ENCODE data around the gene LARGE1.

Gene LARGE1

DNA sequence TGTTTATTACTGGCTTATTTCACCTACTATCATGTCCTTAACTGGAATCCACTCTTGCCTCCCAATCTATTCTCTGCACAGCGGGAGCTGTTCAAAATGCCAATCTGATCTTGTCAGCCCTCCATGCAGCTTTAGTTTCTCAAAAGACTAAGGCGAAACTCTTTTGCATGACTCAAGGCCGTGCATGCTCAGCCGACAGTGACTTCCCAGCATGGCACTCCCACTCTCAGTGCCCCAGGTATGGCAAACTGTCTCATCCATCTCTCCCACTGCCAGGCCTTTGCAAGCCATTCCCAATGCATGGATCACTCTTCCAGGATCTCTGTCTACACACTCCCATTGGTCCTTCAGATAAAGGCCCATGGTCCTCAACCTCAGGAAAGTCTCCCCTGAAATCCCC, 245.9 kb downstream of the LARGE1 start:
- Histone ChIP-seq H4K20me1 (ENCODE audit: insufficient read depth, low read length) (no peaks in the 10 kb centered on the region), H3K4me3 (ENCODE audit: low read depth in 1 of 2, low read length in 2 of 2) (no peak overlapping the region), H3K9ac (ENCODE audit: low read depth, low read length) (no peak overlapping the region), H3K4me2 (ENCODE audit: insufficient read depth, low read length) (no peak overlapping the region), H3K27me3 (ENCODE audit: insufficient read depth, low read length, poor library complexity) (no peaks in the 10 kb centered on the region), H3K36me3 (ENCODE audit: insufficient read depth, low read length) (no peaks in the 10 kb centered on the region), H3K27ac (ENCODE audit: low read length) (no peak overlapping the region), H3K79me2 (ENCODE audit: insufficient read depth, low read length) (no peaks in the 10 kb centered on the region), H3K4me1 (ENCODE audit: insufficient read depth, low read length) (no peaks in the 10 kb centered on the region), H3K9me3 (ENCODE audit: insufficient read depth, low read length, severe bottlenecking) (no peaks in the 10 kb centered on the region), H2AFZ (ENCODE audit: low read depth, low read length) (no peak overlapping the region)
- DNase-seq (no peak), ATAC-seq (ENCODE audit: insufficient read depth, low read depth) (no peak)
- no peak for TF ChIP-seq EZH2 (IDR thresholded peaks at IDR 0.05; ENCODE audit: borderline replicate concordance, low read depth, low read length, severe bottlenecking)
- TF ChIP-seq, protein P1, sequence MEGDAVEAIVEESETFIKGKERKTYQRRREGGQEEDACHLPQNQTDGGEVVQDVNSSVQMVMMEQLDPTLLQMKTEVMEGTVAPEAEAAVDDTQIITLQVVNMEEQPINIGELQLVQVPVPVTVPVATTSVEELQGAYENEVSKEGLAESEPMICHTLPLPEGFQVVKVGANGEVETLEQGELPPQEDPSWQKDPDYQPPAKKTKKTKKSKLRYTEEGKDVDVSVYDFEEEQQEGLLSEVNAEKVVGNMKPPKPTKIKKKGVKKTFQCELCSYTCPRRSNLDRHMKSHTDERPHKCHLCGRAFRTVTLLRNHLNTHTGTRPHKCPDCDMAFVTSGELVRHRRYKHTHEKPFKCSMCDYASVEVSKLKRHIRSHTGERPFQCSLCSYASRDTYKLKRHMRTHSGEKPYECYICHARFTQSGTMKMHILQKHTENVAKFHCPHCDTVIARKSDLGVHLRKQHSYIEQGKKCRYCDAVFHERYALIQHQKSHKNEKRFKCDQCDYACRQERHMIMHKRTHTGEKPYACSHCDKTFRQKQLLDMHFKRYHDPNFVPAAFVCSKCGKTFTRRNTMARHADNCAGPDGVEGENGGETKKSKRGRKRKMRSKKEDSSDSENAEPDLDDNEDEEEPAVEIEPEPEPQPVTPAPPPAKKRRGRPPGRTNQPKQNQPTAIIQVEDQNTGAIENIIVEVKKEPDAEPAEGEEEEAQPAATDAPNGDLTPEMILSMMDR (IDR thresholded peaks at IDR 0.05; ENCODE audit: borderline replicate concordance, extremely low read depth, low read length, poor library complexity, severe bottlenecking), result no peak

DNA sequence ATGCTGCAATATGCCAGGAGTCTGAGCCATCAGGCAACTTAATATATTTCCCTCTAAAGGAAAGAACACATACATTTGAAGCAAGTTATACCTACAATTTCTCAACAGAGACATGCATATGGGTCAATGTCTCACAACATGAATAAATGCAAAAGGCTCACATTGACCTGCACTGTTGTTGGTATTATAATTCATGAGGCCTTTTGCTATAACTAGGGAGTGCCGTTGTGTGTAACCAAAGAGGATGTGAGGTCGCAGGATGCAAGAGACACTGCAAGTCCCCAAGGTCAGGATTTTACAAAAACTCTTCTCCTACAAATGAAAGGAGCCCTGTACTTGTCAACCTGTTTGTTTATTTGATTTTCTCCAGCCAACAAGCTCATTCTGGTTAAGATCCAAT, 250.5 kb downstream of the LARGE1 start:
- TF ChIP-seq, protein P1 (IDR thresholded peaks at IDR 0.05; ENCODE audit: borderline replicate concordance, extremely low read depth, low read length, poor library complexity, severe bottlenecking), result no peak
- TF ChIP-seq EZH2 (IDR thresholded peaks at IDR 0.05; ENCODE audit: borderline replicate concordance, low read depth, low read length, severe bottlenecking), result no peak
- Histone ChIP-seq H3K9me3 (ENCODE audit: insufficient read depth, low read length, severe bottlenecking) (no peaks in the 10 kb centered on the region), H3K27me3 (ENCODE audit: insufficient read depth, low read length, poor library complexity) (no peaks in the 10 kb centered on the region), H3K79me2 (ENCODE audit: insufficient read depth, low read length) (no peaks in the 10 kb centered on the region), H3K4me3 (ENCODE audit: low read depth in 1 of 2, low read length in 2 of 2) (no peak overlapping the region), H3K27ac (ENCODE audit: low read length) (no peak overlapping the region), H2AFZ (ENCODE audit: low read depth, low read length) (no peak overlapping the region), H3K9ac (ENCODE audit: low read depth, low read length) (no peak overlapping the region), H3K4me1 (ENCODE audit: insufficient read depth, low read length) (no peaks in the 10 kb centered on the region), H4K20me1 (ENCODE audit: insufficient read depth, low read length) (no peaks in the 10 kb centered on the region), H3K36me3 (ENCODE audit: insufficient read depth, low read length) (no peaks in the 10 kb centered on the region), H3K4me2 (ENCODE audit: insufficient read depth, low read length) (no peak overlapping the region)
- ATAC-seq (ENCODE audit: insufficient read depth, low read depth) (no peak), DNase-seq (no peak)

DNA sequence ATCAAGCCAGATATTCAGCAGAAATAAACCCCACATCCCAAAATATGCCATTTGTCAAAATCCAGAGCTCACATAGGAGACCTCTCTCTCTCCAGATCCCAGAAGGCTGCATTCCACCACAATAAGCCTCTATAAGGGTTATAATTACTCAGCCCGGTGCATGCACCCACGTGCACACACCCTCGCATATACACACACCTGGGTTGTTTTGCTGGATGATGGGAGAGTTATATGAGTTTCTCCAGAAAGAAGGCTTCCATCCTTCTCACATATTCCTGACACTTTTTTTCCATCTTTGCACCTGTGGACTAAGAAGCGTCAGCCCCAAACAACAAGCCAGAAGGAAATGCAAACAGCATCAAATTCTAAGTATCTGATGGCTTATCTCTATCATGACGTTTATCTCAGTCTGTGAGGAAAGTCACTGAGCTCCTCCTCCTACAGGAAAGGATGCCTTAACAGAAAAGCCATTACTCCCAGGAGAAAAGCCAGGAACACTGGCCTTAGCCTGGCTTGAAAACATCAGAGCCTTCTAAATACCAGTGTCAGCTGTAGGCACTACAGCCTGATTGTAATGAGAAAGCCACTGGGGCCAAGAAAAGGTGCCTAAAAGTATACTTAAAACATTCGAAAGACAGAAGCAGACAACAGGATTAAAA, 253.2 kb downstream of the LARGE1 start:
- DNase-seq (no peak), ATAC-seq (ENCODE audit: insufficient read depth, low read depth) (no peak)
- H3K4me1 ChIP-seq (ENCODE audit: insufficient read depth, low read length), result no peaks in the 10 kb centered on the region
- H3K9ac ChIP-seq (ENCODE audit: low read depth, low read length), result no peak overlapping the region
- no peak overlapping the region for H3K4me3 ChIP-seq (ENCODE audit: low read depth in 1 of 2, low read length in 2 of 2)
- no peaks in the 10 kb centered on the region for H4K20me1 ChIP-seq (ENCODE audit: insufficient read depth, low read length)
- no peaks in the 10 kb centered on the region for H3K9me3 ChIP-seq (ENCODE audit: insufficient read depth, low read length, severe bottlenecking)
- no peaks in the 10 kb centered on the region for H3K36me3 ChIP-seq (ENCODE audit: insufficient read depth, low read length)
- H3K27me3 ChIP-seq (ENCODE audit: insufficient read depth, low read length, poor library complexity), result no peaks in the 10 kb centered on the region
- no peaks in the 10 kb centered on the region for H3K79me2 ChIP-seq (ENCODE audit: insufficient read depth, low read length)
- TF ChIP-seq EZH2 (IDR thresholded peaks at IDR 0.05; ENCODE audit: borderline replicate concordance, low read depth, low read length, severe bottlenecking), result no peak
- TF ChIP-seq, protein P1 (IDR thresholded peaks at IDR 0.05; ENCODE audit: borderline replicate concordance, extremely low read depth, low read length, poor library complexity, severe bottlenecking), result no peak
- no peak overlapping the region for H3K27ac ChIP-seq (ENCODE audit: low read length)
- H3K4me2 ChIP-seq (ENCODE audit: insufficient read depth, low read length), result no peak overlapping the region
- H2AFZ ChIP-seq (ENCODE audit: low read depth, low read length), result no peak overlapping the region

Data from DND-41 (cell line).